HG02943 (cell line): ENCODE measurements around the gene RAD21L1.
"Not testable (repeated sequence)": the region's sequence is repeated elsewhere in the genome, so short reads cannot be mapped to it uniquely, and the experiment has no call there.

Experiments used
- ATAC-seq: cut with Tn5 transposase; IDR thresholded peaks from one replicate; pipeline ENCODE4 v1.9.1; 2021; ENCODE audit warnings: mild to moderate bottlenecking, low read depth, moderate library complexity; ENCODE audit not compliant: unreplicated experiment

Gene RAD21L1

GRCh38 chr20:1224205-1224890 is 1.5 kb upstream of the RAD21L1 start:
- no peak for ATAC-seq

GRCh38 chr20:1225263-1225782 is 521 bp upstream of the RAD21L1 start:
- no peak for ATAC-seq

- no peak for ATAC-seq
These were observed 3.7 kb downstream of the RAD21L1 start for GRCh38 chr20:1229541-1229940.

GRCh38 chr20:1232286-1233111 is 6.7 kb downstream of the RAD21L1 start:
- ATAC-seq: no peak

GRCh38 chr20:1240549-1240948 is 14.7 kb downstream of the RAD21L1 start:
- ATAC-seq: no peak

- no peak for ATAC-seq
These were observed 15.6 kb downstream of the RAD21L1 start for GRCh38 chr20:1241456-1241855.

- ATAC-seq: no peak
These were observed 16.3 kb downstream of the RAD21L1 start for GRCh38 chr20:1242099-1242498.

GRCh38 chr20:1242530-1242929 is 16.7 kb downstream of the RAD21L1 start:
- ATAC-seq: no peak

- ATAC-seq: no peak
These were observed 19.7 kb downstream of the RAD21L1 start for GRCh38 chr20:1245578-1245977.

GRCh38 chr20:1247689-1248088 is 21.8 kb downstream of the RAD21L1 start:
- ATAC-seq: no peak

GRCh38 chr20:1250282-1250681 is 24.4 kb downstream of the RAD21L1 start:
- not testable (repeated sequence) for ATAC-seq

- ATAC-seq: no peak
These were observed 26.6 kb downstream of the RAD21L1 start for GRCh38 chr20:1252416-1252815.

GRCh38 chr20:1254254-1254653 is 28.4 kb downstream of the RAD21L1 start:
- no peak for ATAC-seq

- ATAC-seq: no peak
These were observed 29.8 kb downstream of the RAD21L1 start for GRCh38 chr20:1255675-1256074.

GRCh38 chr20:1263853-1264252 is 38.0 kb downstream of the RAD21L1 start:
- no peak for ATAC-seq

GRCh38 chr20:1264727-1265126 is 38.9 kb downstream of the RAD21L1 start:
- no peak for ATAC-seq

GRCh38 chr20:1265226-1265915 is 39.5 kb downstream of the RAD21L1 start:
- no peak for ATAC-seq

- no peak for ATAC-seq
These were observed 40.0 kb downstream of the RAD21L1 start for GRCh38 chr20:1265916-1266166.

- no peak for ATAC-seq
These were observed 40.5 kb downstream of the RAD21L1 start, which contains the start of gene SNPH for GRCh38 chr20:1266167-1266973. Gene SNPH (plus strand): TSS chr20:1266294. CDS start chr20:1296240, 29,946 bp downstream.

- no peak for ATAC-seq
These were observed 41.3 kb downstream of the RAD21L1 start for GRCh38 chr20:1267161-1267560.
